Measurements from ENCODE around the gene IGF2BP2.

GRCh38 chr3:185862920-185863319, 38.1 kb upstream of the IGF2BP2 start:
- TF ChIP-seq CTCF (IDR thresholded peaks at IDR 0.05), result no peak
- TF ChIP-seq POLR2A (IDR thresholded peaks at IDR 0.05), result no peak
